Measurements from ENCODE around the gene HDAC4.

- TF ChIP-seq CTCF (IDR thresholded peaks at IDR 0.05) = no peak
- no peak for TF ChIP-seq POLR2A (IDR thresholded peaks at IDR 0.05)
Observed at GRCh38 chr2:239131521-239131920, 269.3 kb downstream of the HDAC4 start.

All from testis (tissue), 2 donors.